HL-60 (cell line): ENCODE results near the gene CPT1A.

ENCODE experiments used
- DNase-seq, 2 experiments: peaks; one replicate each; pipeline ENCODE4 v3.0.0-alpha.2; 2010 to 2020; ENCODE audit warnings: low read depth in 1 of 2, low spot score in 1 of 2
- H3K27ac ChIP-seq: fragments of 250-450 bp; sonication (Bioruptor Pico); replicated peaks from 2 replicates; pipeline ENCODE4 v1.5.1; 2020; ENCODE audit warnings: mild to moderate bottlenecking, moderate library complexity
- H3K27me3 ChIP-seq: fragments of 250-450 bp; sonication (Bioruptor Pico); 2 replicates; pipeline ENCODE4 v1.5.1; 2021; ENCODE audit warnings: mild to moderate bottlenecking, moderate library complexity; ENCODE audit not compliant: insufficient read depth, poor library complexity, severe bottlenecking
- H3K4me3 ChIP-seq: replicated peaks from 2 replicates; pipeline ENCODE4 v1.5.1; 2011; ENCODE audit warnings: mild to moderate bottlenecking, control low read depth, low read length; ENCODE audit not compliant: insufficient read depth
- GABPA ChIP-seq: IDR thresholded peaks from 2 replicates; pipeline ENCODE4 v1.6.1; 2012; ENCODE audit warnings: low read depth
- POLR2AphosphoS5 ChIP-seq: IDR thresholded peaks from 2 replicates; pipeline ENCODE4 v1.6.1; 2012; ENCODE audit warnings: low read depth
- SPI1 ChIP-seq: IDR thresholded peaks from 2 replicates; pipeline ENCODE4 v1.6.1; 2012; ENCODE audit warnings: low read depth, mild to moderate bottlenecking, borderline replicate concordance
- TF ChIP-seq, protein P1 (sequence below): IDR thresholded peaks from one replicate; pipeline ENCODE4 v1.5.1; 2011; ENCODE audit warnings: low read length, control low read depth, inconsistent platforms; ENCODE audit not compliant: insufficient read depth
- TF ChIP-seq, protein P2 (sequence below): IDR thresholded peaks from 2 replicates; pipeline ENCODE4 v1.6.1; 2012; ENCODE audit warnings: low read depth; ENCODE audit not compliant: insufficient replicate concordance

CPT1A gene

DNA sequence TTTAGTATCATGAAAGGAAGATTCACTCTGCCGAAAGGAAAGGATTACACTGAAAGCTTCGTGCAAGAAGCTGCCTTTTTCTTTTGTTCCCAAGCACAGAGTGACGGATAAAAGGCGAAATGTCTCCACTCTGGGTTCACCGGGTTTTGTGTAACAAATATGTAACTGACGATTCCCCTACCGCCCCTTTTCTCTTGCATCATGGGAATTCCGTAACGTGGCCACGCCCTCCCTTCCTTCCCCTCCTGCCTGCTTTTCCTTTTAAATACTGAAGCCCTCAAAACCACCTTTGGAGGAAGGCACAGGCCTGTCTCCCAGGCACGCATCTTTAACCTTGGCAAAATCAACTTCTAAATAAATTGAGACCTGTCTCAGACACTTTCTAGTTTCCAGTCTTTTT is 74.0 kb downstream of the CPT1A start:
- DNase-seq: peak in 1 of 2 experiments; percentile 14
- TF ChIP-seq, protein P1, sequence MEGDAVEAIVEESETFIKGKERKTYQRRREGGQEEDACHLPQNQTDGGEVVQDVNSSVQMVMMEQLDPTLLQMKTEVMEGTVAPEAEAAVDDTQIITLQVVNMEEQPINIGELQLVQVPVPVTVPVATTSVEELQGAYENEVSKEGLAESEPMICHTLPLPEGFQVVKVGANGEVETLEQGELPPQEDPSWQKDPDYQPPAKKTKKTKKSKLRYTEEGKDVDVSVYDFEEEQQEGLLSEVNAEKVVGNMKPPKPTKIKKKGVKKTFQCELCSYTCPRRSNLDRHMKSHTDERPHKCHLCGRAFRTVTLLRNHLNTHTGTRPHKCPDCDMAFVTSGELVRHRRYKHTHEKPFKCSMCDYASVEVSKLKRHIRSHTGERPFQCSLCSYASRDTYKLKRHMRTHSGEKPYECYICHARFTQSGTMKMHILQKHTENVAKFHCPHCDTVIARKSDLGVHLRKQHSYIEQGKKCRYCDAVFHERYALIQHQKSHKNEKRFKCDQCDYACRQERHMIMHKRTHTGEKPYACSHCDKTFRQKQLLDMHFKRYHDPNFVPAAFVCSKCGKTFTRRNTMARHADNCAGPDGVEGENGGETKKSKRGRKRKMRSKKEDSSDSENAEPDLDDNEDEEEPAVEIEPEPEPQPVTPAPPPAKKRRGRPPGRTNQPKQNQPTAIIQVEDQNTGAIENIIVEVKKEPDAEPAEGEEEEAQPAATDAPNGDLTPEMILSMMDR: no peak
- TF ChIP-seq GABPA (no peak), POLR2AphosphoS5 (no peak), SPI1 (no peak)
- TF ChIP-seq, protein P2, sequence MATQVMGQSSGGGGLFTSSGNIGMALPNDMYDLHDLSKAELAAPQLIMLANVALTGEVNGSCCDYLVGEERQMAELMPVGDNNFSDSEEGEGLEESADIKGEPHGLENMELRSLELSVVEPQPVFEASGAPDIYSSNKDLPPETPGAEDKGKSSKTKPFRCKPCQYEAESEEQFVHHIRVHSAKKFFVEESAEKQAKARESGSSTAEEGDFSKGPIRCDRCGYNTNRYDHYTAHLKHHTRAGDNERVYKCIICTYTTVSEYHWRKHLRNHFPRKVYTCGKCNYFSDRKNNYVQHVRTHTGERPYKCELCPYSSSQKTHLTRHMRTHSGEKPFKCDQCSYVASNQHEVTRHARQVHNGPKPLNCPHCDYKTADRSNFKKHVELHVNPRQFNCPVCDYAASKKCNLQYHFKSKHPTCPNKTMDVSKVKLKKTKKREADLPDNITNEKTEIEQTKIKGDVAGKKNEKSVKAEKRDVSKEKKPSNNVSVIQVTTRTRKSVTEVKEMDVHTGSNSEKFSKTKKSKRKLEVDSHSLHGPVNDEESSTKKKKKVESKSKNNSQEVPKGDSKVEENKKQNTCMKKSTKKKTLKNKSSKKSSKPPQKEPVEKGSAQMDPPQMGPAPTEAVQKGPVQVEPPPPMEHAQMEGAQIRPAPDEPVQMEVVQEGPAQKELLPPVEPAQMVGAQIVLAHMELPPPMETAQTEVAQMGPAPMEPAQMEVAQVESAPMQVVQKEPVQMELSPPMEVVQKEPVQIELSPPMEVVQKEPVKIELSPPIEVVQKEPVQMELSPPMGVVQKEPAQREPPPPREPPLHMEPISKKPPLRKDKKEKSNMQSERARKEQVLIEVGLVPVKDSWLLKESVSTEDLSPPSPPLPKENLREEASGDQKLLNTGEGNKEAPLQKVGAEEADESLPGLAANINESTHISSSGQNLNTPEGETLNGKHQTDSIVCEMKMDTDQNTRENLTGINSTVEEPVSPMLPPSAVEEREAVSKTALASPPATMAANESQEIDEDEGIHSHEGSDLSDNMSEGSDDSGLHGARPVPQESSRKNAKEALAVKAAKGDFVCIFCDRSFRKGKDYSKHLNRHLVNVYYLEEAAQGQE: no peak
- Histone ChIP-seq H3K27me3 (no peaks in the 10 kb centered on the region), H3K27ac (no peak overlapping the region), H3K4me3 (no peak overlapping the region)

DNA sequence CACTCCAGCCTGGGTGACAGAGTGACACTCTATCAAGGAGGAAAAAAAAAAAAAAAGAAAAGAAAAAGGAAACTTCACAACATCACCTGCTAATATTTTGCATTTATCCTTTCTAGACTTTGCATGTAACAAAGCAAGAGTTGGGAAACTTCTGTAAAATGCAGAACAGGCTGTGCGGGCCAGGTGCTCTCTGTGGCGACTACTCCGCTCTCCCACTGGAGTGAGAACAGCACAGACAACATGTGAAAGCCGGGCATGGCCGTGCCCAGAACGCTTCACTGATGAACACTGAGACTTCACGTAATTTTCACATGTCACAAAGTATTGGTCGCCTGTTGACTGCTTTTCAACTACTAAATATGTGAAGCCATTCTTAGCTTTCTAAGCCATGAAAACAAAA is 74.9 kb downstream of the CPT1A start:
- TF ChIP-seq, protein P1: no peak
- no peaks in the 10 kb centered on the region for H3K27me3 ChIP-seq
- no peak for DNase-seq
- H3K27ac ChIP-seq: no peak overlapping the region
- H3K4me3 ChIP-seq: no peak overlapping the region

DNA sequence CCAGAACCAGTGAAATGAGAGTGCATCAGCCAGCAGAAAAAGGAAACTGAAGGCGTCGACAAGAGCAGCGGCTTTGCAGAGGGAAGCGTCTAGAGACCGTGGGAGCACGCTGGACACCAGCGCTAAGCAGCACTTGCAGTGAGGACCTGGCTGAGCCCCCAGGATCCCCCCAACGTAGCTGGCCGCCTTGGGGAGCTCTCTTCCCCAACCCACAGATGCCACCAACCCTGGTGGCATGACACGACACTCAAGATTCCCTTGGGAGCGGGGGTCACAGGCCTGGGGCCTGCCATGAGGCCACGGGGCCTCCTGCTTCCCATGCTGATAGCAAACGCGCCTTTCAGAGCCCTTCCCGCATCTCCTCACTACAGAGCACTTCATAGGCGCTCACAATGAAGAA is 77.0 kb downstream of the CPT1A start:
- Histone ChIP-seq H3K27ac (no peak overlapping the region), H3K4me3 (no peak overlapping the region), H3K27me3 (no peaks in the 10 kb centered on the region)
- TF ChIP-seq, protein P1: no peak
- TF ChIP-seq, protein P2: no peak
- TF ChIP-seq GABPA (no peak), SPI1 (no peak), POLR2AphosphoS5 (no peak)
- DNase-seq: no peak

DNA sequence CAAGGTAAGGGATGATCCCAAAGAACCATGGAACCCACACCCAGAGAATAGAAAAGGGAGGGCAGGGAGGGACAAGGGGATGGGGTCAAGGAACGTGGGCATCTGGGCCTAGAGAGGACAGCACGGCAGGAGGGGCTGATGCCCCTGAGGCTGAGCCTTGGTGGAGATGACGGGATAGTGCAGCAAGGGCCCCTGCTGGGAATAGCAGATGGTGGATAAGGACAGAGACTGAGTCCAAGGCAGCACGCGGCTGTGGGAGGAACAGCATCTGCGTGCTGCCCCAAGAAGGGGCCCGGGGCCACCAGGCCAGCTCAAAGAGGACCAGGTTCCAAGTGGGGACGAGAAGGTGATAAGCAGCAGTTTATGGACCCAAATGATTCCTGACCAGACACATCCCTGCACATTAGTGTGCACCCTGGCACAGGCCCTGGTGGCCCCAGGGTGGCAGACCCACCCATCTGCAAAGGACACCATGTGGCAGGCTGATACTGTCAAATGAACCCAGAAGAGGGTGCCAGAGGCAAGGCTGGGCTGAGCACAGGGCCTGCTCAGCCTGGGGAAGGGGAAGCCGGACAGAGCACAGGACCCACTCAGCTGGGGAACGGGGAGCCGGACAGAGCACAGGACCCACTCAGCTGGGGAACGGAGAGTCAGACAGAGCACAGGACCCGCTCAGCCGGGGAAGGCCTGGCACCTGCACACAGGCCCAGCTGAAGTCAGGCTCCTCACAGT is 77.6 kb downstream of the CPT1A start:
- no peak for DNase-seq
- TF ChIP-seq GABPA (no peak), POLR2AphosphoS5 (no peak), SPI1 (no peak)
- TF ChIP-seq, protein P1: no peak
- TF ChIP-seq, protein P2: no peak
- Histone ChIP-seq H3K27me3 (no peaks in the 10 kb centered on the region), H3K4me3 (no peak overlapping the region), H3K27ac (no peak overlapping the region)
